ENCODE measurements around the gene OXSM.

OXSM gene

GRCh38 chr3:25812644-25813043 is 22.8 kb downstream of the OXSM start:
- no peak for DNase-seq

DNA sequence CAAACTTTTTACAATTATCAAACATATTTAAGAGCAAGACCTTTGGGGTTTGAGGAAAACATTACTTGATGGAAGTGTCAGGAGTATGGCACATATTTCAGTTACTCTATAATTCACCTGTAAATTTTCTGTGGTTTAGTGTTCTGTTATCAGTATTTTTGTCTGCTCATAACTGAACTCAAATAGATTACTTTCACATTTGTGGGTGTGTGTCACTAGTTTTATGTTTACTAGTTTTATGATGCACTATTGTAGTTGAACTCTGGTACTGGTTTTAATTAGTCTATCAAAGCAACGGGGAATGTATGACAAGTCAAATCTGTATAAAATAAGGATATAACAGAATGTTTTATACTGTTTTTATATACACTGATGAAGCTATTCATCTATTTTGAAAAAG is 27.2 kb downstream of the OXSM start:
- DNase-seq = no peak

DNA sequence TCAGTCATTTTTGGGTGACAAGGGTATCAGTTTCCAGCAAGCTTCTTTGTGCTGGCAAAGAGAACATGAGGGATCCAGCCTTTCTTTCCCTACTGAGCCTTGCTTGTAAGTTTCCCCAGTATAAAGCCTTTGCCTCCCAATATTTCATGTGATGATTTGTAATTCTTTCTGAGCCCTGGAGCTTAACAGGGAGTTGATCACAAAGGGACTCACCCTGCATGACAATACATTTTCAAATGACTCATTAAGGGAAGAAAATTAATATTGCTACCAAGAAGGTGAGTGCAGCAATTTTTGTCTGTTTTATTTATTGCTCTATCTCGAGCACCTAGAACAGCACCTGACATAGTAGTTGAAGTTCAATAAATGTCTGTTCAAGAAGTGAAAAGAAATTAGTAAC is 27.7 kb downstream of the OXSM start:
- DNase-seq = no peak

- DNase-seq = no peak
Measured at GRCh38 chr3:25818335-25818734, 28.4 kb downstream of the OXSM start.

GRCh38 chr3:25820366-25820765 is 30.5 kb downstream of the OXSM start:
- no peak for DNase-seq

DNA sequence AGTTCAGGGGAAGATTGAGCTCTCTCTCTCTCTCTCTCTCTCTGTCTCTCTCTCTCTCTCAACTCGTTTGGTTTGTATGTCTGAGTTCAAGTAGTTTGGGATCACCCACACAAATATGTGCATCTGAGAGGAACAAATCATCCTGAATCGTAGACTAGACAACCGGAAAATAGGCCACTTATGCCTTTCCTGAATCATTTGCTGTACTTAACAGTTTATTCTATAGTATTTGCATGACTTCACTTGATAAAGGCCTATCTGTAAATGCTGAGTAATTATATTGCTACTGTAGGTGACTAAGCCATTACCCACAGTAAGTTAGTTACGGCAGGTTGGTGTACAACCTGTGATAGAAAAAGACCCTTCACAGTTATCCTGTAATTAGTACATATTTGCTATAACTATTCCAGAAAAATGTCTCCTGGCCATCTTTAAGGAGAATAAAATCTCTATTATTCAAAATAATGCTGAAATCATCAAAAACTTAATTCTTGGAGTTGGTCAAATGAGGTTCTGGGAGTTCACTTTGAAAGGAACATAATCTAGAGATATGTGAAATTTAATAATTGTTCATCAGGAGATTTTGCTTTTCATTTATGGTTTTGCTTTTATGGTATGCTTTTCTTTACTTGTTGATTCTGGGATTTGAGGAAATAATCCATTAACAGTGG is 31.1 kb downstream of the OXSM start:
- DNase-seq = no peak

- DNase-seq = no peak
Measured at GRCh38 chr3:25821746-25822573, 32.1 kb downstream of the OXSM start.

DNA sequence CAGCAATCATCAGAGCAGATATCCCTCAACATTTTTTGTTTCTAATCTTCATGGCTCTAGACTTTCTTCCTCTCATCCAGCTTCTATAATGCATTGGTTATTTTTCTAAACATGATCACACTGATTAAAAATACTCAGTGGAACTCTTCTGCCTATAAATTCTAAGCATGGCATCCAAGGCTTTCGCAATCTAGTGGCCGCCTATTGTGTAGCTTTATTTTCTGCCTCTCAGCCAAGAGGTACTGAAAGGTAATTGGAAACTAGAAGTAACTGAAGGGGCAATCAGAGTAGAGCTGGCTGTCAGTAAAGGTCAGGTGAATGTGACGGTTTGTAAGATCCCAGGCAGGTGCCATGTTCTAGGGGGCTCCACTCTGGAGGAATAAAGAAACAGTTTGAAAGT is 33.4 kb downstream of the OXSM start:
- DNase-seq = no peak

DNA sequence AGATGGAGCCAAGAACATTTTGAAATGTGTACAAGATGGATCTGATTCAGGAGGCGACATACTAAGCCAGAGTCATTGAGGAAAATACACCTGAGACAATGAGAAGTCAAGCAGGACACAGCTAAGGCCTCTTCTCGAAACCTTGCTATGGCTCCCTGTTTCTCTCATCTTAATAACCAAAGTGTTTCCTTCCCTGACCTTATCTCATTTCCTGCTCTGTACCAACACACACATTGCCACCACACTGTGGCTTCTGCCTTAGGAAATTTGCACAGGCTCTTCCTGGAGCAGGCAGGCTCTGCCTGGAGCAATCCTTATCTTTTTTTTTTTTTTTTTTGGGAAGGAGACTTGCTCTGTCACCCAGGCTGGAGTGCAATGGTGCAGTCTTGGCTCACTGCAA is 36.6 kb downstream of the OXSM start:
- DNase-seq = no peak

GRCh38 chr3:25830373-25831280 is 40.7 kb downstream of the OXSM start:
- DNase-seq = no peak

- DNase-seq = no peak
Measured at GRCh38 chr3:25831578-25831977, 41.7 kb downstream of the OXSM start.

DNA sequence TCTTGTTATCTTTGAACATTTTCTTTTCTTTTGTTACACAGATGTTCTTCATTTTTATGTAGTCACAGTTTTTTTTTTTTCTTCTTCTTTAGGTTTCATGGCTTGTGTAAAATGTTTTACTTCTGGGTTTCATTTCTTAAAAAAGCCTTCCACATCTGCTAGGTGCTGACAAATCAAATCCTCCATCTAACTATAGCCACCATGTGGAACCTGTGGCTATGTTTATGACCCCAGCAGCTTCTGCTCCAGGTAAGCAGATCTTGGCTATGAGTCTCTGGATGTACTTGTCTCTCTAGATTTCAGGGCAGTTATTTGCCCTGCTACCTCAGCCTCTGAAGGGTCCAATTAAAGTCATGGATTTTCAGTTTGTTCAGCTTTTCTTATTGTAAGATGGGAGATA is 44.5 kb downstream of the OXSM start:
- DNase-seq = no peak

DNA sequence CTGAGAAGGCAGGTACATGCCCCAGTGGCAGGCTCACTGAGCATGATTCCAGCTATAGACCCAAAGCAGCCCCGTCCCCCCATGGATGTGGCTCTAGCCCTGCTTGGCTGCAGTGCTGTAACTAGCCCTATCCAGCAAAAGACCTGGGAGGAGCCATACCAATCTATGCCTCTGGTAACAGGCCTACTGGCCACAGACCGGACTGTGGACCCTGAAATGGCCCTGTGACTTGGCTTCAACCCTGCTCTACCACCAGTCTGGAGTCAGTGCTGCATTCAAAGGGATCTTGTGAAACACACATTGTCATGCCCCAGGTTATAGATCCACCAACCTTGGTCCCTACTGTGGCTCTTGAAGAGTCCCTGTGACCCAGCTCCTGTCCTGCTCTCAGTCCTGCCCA is 46.7 kb downstream of the OXSM start:
- DNase-seq = no peak

- no peak for DNase-seq
Measured at GRCh38 chr3:25837038-25837437, 47.1 kb downstream of the OXSM start.

DNA sequence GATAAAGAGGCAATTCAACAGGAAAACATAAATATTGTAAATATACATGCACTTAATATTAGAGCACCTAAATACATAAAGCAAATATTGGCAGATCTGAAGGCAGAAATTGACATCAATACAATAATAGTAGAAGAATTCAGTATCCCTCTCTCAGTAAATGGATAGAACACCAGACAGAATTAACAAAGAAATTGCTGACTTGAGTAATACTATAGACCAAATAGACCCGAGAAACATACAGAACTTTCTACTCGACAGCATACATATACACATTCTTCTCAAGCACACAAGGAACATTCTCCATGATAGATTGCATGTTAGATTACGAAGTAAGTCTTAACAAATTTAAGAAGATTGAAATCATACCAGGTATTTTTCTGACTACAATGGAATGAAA is 50.2 kb downstream of the OXSM start:
- DNase-seq = no peak

- DNase-seq = no peak
Measured at GRCh38 chr3:25843332-25843731, 53.4 kb downstream of the OXSM start.
